Osteoblast (primary cell): ENCODE measurements around the gene RGS18. TPM values are rescaled to one million over a fixed set of nuclear protein-coding genes. Genes with fewer than 3 reads are reported as not detected.
A peak's percentile ranks its signal among the peaks of the same experiment; 100 is the strongest.

ENCODE experiments used
- DNase-seq: peaks from one replicate; pipeline ENCODE4 v3.0.0; 2011; ENCODE audit warnings: low spot score, mixed read lengths; ENCODE audit not compliant: insufficient read length; ENCODE audit errors: missing footprints
- H2AFZ ChIP-seq: 2 replicates; pipeline ENCODE4 v1.6.0; 2011; ENCODE audit warnings: mild to moderate bottlenecking, low read length
- H3K27ac ChIP-seq: 2 replicates; pipeline ENCODE4 v1.5.1; 2011; ENCODE audit warnings: mild to moderate bottlenecking, low read depth, low read length, moderate library complexity
- H3K27me3 ChIP-seq: 2 replicates; pipeline ENCODE4 v1.6.0; 2012; ENCODE audit warnings: mild to moderate bottlenecking, control low read depth, inconsistent platforms, low read length, moderate library complexity; ENCODE audit not compliant: insufficient read depth
- H3K36me3 ChIP-seq: 2 replicates; pipeline ENCODE4 v1.5.1; 2011; ENCODE audit warnings: mild to moderate bottlenecking, low read length, control low read depth, moderate library complexity; ENCODE audit not compliant: insufficient read depth
- H3K4me1 ChIP-seq: 2 replicates; pipeline ENCODE4 v1.5.1; 2011; ENCODE audit warnings: mild to moderate bottlenecking, low read length, control low read depth, moderate library complexity; ENCODE audit not compliant: insufficient read depth
- H3K4me2 ChIP-seq: 2 replicates; pipeline ENCODE4 v1.6.0; 2011; ENCODE audit warnings: mild to moderate bottlenecking, low read length; ENCODE audit not compliant: insufficient read depth
- H3K4me3 ChIP-seq: fragments of 200-600 bp; sonication (generic); 3 replicates; pipeline ENCODE4 v1.5.1; 2012; ENCODE audit warnings: mild to moderate bottlenecking, low read length, inconsistent platforms; ENCODE audit not compliant: insufficient read depth
- H3K79me2 ChIP-seq: 2 replicates; pipeline ENCODE4 v1.6.0; 2012; ENCODE audit warnings: mild to moderate bottlenecking, low read length, control low read depth, inconsistent platforms; ENCODE audit not compliant: insufficient read depth
- H3K9me3 ChIP-seq: 2 replicates; pipeline ENCODE4 v1.5.1; 2011; ENCODE audit warnings: low read depth, low read length, control low read depth
- H4K20me1 ChIP-seq: 2 replicates; pipeline ENCODE4 v1.6.0; 2012; ENCODE audit warnings: mild to moderate bottlenecking, low read length, control low read depth; ENCODE audit not compliant: insufficient read depth
- CTCF ChIP-seq: IDR thresholded peaks from 2 replicates; pipeline ENCODE4 v1.5.1; 2011; ENCODE audit warnings: mild to moderate bottlenecking, low read depth, low read length, moderate library complexity; ENCODE audit errors: extremely low read depth
- total RNA-seq: library from RNA; depleted of rRNA; stranded (reverse); fragments of >200 nt; gene quantifications from 2 replicates; pipeline ENCODE4 v1.2.3, GENCODE V29; 2012

Gene RGS18
- total RNA-seq, 1 donor: 0.36 TPM

DNA sequence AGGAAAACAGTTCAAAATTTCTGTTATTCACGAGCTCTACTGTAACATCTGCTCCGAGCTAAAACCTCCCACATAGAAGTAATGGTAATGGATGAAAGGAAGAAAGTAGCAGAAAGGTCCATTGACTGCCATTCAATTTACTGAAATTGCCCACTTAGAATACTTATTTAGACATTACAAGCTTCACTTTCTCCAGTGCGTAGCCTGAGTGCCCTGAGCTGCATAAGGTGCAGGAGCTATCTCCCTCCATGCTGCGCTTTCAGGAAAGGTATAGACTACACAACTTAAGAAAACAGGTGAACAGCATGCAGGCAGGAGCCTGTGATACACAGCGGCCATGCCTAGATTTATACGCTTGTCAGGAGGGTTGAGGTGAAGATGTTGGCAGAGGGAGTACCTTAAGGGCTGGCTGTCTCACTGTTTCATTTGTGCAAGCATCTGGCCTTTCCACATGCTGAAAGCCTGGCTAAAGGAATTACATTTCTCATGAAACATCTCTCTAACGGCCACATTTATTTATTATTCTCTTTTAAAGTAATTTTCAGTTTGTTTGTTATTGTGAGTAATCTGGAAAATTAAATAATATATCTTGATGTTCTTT, 74.7 kb downstream of the RGS18 start:
- no peak for TF ChIP-seq CTCF
- Histone ChIP-seq H3K9me3 (no peaks in the 10 kb centered on the region), H3K36me3 (no peaks in the 10 kb centered on the region), H3K27me3 (no peaks in the 10 kb centered on the region), H3K4me3 (no peak overlapping the region), H2AFZ (peak overlapping the region; percentile 4), H4K20me1 (no peaks in the 10 kb centered on the region), H3K27ac (no peak overlapping the region), H3K4me1 (no peaks in the 10 kb centered on the region), H3K79me2 (no peaks in the 10 kb centered on the region), H3K4me2 (no peak overlapping the region)
- no peak for DNase-seq

DNA sequence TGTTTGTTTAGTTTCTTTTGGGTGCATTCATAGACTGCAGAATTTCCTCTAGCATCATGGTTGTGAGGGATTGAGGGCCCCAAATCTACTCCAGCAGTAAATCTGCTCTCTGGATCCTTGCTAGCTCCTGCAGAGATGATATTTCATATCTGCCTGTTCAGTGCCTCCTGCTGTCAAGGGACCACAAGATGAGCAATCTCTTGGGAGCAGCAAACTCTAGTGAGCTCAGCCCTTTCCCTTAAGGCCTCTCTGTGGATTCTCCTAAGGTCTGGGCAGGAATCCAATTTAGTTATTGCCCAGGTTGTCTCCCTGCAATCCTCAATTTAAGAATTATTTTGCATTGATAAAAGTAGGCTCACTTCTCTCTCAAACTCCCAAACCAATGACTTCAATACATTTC, 76.9 kb downstream of the RGS18 start:
- Histone ChIP-seq H3K79me2 (no peaks in the 10 kb centered on the region), H3K4me2 (no peak overlapping the region), H3K27ac (no peak overlapping the region), H4K20me1 (no peaks in the 10 kb centered on the region), H2AFZ (no peak overlapping the region), H3K36me3 (no peaks in the 10 kb centered on the region), H3K4me1 (no peaks in the 10 kb centered on the region), H3K4me3 (no peak overlapping the region), H3K27me3 (no peaks in the 10 kb centered on the region), H3K9me3 (no peaks in the 10 kb centered on the region)
- TF ChIP-seq CTCF: no peak
- no peak for DNase-seq

Other genes starting within 250 kb of the RGS18 start
- gene RGS21, start 158.5 kb downstream of the RGS18 start, total RNA-seq: not detected in 2 replicates